Body of pancreas (tissue), 4 donors: Measurements from ENCODE around the gene ST3GAL3.

Experiments used
- CTCF ChIP-seq, 7 experiments: fragments of 450-650 bp in 4 of 7; fragments of 200-600 bp in 3 of 7; sonication (generic) in 3 of 7; IDR thresholded peaks; one replicate each; pipeline ENCODE4 v1.5.1; 2016 to 2019; ENCODE audit warnings: antibody characterized with exemption in 7 of 7
- POLR2A ChIP-seq, 3 donors: fragments of 450-650 bp; IDR thresholded peaks; one replicate each; pipeline ENCODE4 v1.6.1; 2016; ENCODE audit warnings: antibody characterized with exemption in 3 of 3, mild to moderate bottlenecking in 2 of 3

- TF ChIP-seq CTCF (IDR thresholded peaks at IDR 0.05) = no peak
- TF ChIP-seq POLR2A (IDR thresholded peaks at IDR 0.05) = no peak
Observed at GRCh38 chr1:43978551-43979260, 271.4 kb downstream of the ST3GAL3 start, which contains the start of gene B4GALT2.
